Mononuclear cell (primary cell): ENCODE measurements around the gene RPN2. TPM values are rescaled to one million over a fixed set of nuclear protein-coding genes. Genes with fewer than 3 reads are reported as not detected.

Experiments used
- H3K27me3 ChIP-seq: 2 replicates; pipeline ENCODE4 v1.6.0; 2011; ENCODE audit warnings: low read length, control low read depth; ENCODE audit not compliant: insufficient read depth
- H3K4me1 ChIP-seq: 2 replicates; pipeline ENCODE4 v1.5.1; 2011; ENCODE audit warnings: mild to moderate bottlenecking, low read length, control low read depth; ENCODE audit not compliant: insufficient read depth
- H3K4me3 ChIP-seq: 2 replicates; pipeline ENCODE4 v1.5.1; 2011; ENCODE audit warnings: mild to moderate bottlenecking, low read length, moderate library complexity
- H3K9me3 ChIP-seq: 2 replicates; pipeline ENCODE4 v1.5.1; 2011; ENCODE audit warnings: low read depth, mild to moderate bottlenecking, control low read depth, low read length
- total RNA-seq: library from RNA; depleted of rRNA; stranded (reverse); fragments of >200 nt; gene quantifications from one replicate; pipeline ENCODE4 v1.2.3, GENCODE V29; 2012

RPN2 gene
- total RNA-seq, 1 donor, result 124 TPM

DNA sequence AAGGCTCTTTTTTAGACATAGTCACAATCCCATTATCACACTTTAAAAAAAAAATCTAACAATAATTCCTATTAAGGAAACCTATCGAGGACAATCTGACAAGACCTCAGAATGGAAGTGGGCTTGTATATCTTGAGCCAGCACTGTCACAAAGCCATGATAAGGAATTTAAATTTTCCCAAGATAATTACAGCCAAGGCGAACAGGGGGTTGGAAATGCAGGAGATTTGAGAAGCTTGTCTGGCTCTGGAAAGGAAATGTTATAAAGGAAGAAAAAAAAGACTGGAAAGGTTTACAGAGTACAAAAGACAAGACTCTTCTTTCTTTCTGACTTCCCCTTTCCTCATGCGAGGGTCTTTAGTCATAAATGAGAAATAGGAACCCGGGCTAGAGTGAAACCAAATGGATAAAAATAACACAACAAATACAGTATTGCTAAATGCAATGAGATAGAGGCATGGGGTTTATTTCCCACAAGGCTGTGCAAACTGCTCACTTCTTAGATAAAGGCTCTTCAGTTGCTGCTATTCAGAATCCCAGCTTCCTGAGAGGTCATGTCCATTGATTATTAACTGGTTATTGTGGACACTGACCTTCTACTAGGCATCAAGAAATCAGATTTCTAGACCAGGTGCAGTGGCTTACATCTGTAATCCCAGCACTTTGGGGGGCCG, 95.9 kb downstream of the RPN2 start:
- H3K4me3 ChIP-seq, result no peak overlapping the region
- H3K9me3 ChIP-seq, result no peaks in the 10 kb centered on the region
- peaks cover 79% of the 10 kb centered on the region for H3K4me1 ChIP-seq

DNA sequence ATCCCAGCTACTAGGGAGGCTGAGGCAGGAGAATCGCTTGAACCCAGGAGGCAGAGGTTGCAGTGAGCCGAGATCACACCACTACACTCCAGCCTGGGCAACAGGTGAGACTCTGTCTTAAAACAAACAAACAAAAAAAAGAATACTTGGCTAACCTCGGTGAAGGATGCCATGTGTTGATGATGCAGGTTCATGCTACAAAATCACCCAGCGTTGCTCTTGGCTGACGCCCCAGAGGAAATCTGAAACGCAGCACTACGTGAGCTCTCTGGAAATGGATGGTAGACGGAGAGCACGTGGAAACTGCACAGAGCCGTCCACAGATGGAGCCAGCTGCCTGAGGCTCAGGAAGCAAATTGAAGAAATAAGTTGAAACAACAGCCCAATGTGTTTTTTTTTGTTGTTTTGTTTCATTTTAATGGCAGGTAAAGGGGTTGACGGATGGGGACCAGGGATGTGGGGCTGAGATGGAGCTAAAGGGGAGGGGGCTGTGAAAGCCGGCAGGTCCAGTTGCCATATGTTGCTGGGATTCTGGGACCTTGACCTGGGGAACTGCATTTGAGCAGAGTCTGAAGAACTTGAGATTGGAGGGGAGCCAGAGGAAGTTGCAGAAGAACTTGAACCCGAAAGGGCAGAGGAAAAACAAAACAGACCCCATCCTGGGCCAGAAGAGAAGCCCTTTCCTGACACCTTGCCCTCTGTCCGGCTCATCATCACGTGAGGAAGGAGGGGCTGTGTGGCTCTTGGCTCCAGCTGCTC, 97.5 kb downstream of the RPN2 start:
- Histone ChIP-seq H3K4me3 (no peak overlapping the region), H3K4me1 (peaks cover 62% of the 10 kb centered on the region), H3K27me3 (no peaks in the 10 kb centered on the region), H3K9me3 (no peaks in the 10 kb centered on the region)

More for the DNA sequence above, 95.9 kb downstream of the RPN2 start:
- H3K27me3 ChIP-seq, result no peaks in the 10 kb centered on the region

- peaks cover 57% of the 10 kb centered on the region for H3K4me1 ChIP-seq
- H3K27me3 ChIP-seq, result no peaks in the 10 kb centered on the region
- no peak overlapping the region for H3K4me3 ChIP-seq
- H3K9me3 ChIP-seq, result no peaks in the 10 kb centered on the region
Observed at GRCh38 chr20:37277253-37277593, 98.1 kb downstream of the RPN2 start.

DNA sequence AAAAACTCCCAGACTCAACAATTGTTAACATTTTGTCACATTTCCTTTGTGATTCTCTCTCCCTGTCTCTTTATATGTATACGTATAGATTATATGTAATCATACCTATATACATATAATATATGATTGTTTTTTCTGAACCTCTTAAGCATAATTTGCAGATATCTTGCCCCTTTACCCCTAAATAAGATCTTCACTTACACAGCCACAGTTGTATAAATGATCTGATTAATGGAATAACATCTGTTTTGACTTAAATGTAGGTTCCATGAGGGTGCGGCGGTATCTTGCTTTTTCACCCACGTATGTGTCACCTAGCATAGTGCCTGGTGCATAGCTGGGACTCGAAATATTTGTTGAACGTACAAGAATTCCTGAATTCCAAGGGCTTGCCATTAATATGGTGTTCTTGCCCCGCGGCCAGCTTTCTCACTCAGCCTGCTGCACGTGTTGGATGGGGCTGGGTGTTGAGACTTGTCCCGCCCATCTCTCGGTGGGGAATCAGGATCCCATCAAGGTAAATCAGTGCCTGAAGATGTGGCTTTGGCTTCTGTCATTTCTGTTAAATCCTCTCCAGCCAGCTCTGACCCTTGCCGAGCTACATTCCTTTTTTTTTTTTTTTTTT, 99.9 kb downstream of the RPN2 start:
- no peak overlapping the region for H3K4me3 ChIP-seq
- no peaks in the 10 kb centered on the region for H3K9me3 ChIP-seq
- H3K27me3 ChIP-seq, result no peaks in the 10 kb centered on the region
- peaks cover 39% of the 10 kb centered on the region for H3K4me1 ChIP-seq

- Histone ChIP-seq H3K4me3 (no peak overlapping the region), H3K9me3 (no peaks in the 10 kb centered on the region), H3K27me3 (no peaks in the 10 kb centered on the region), H3K4me1 (peaks cover 31% of the 10 kb centered on the region)
Observed at GRCh38 chr20:37279820-37280219, 100.7 kb downstream of the RPN2 start.

GRCh38 chr20:37280403-37280802, 101.3 kb downstream of the RPN2 start:
- Histone ChIP-seq H3K4me1 (peaks cover 25% of the 10 kb centered on the region), H3K9me3 (no peaks in the 10 kb centered on the region), H3K27me3 (no peaks in the 10 kb centered on the region), H3K4me3 (no peak overlapping the region)

- H3K27me3 ChIP-seq, result no peaks in the 10 kb centered on the region
Observed at GRCh38 chr20:37282556-37282955, 103.4 kb downstream of the RPN2 start.

DNA sequence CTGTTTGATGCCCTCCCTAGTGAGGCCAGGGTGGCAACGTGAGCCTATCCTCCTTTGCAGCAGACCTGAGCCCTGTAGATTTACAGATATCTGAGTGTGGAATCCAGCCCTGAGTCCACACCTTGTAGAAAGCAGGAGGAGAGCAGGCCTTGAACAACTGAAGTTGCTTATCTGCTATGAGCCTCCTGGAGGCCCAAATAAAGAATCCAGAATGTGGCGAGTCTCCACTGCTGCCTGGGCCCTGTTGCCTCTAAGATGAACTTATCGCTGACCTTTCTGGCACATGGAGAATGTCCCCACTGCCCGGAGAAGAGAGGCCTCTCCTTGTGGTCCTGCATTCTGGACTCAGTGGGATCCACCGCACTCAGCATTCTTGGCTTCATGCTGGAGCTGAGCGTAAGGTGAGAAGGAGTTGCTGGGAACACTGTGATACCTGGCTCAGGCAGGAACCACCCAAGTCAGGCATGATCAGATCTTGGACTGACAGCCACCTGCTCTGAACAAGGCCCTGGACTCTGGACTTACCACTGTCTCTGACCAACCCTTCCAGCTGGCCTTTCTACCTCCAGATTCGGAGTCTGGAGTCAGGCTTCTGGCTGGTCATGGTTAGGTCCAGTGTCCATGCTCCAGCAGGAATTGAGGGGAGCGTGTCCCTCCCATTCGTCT, 104.5 kb downstream of the RPN2 start:
- peaks cover 9% of the 10 kb centered on the region for H3K4me1 ChIP-seq
- H3K27me3 ChIP-seq, result no peaks in the 10 kb centered on the region
- H3K9me3 ChIP-seq, result no peaks in the 10 kb centered on the region
- no peak overlapping the region for H3K4me3 ChIP-seq

More at GRCh38 chr20:37282556-37282955, 103.4 kb downstream of the RPN2 start:
- Histone ChIP-seq H3K4me3 (no peak overlapping the region), H3K9me3 (no peaks in the 10 kb centered on the region), H3K4me1 (peaks cover 4% of the 10 kb centered on the region)

GRCh38 chr20:37284691-37285161, 105.6 kb downstream of the RPN2 start:
- Histone ChIP-seq H3K4me1 (peaks cover 11% of the 10 kb centered on the region), H3K27me3 (no peaks in the 10 kb centered on the region), H3K9me3 (no peaks in the 10 kb centered on the region), H3K4me3 (no peak overlapping the region)

DNA sequence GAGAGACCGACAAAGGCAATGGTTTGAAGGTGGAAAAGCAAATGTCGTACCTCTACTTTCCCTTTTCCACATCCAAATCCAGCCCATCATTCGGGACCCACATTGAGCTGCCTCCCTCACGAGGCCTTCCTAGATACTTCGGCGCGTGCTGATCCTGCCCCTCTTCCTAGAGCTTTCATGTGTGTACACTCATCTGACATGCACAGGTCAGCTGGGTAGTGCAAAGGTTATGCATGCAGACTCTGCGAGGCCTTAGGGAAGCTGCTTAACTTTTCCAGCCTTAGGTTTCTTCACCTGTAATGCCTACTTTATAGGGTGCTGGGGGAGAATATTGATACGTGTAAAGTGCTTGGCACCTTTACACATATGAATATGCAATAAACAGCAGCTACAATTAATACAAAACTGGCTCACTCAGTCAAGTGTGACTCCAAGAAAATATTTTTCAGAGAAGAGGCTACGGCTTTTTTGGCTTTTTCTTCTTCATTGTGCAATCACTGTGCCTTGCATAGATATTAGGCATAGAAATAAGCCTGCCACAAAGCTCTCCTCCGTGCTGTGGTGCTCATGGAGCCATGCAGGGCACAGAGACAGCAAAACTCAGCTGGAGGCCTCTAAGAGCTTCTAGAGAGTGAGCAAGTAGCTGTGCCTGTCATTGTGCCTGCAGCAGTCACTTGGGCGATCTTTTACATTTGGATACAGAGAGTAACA, 106.7 kb downstream of the RPN2 start:
- peaks cover 21% of the 10 kb centered on the region for H3K4me1 ChIP-seq
- no peaks in the 10 kb centered on the region for H3K9me3 ChIP-seq
- no peak overlapping the region for H3K4me3 ChIP-seq
- H3K27me3 ChIP-seq, result no peaks in the 10 kb centered on the region

DNA sequence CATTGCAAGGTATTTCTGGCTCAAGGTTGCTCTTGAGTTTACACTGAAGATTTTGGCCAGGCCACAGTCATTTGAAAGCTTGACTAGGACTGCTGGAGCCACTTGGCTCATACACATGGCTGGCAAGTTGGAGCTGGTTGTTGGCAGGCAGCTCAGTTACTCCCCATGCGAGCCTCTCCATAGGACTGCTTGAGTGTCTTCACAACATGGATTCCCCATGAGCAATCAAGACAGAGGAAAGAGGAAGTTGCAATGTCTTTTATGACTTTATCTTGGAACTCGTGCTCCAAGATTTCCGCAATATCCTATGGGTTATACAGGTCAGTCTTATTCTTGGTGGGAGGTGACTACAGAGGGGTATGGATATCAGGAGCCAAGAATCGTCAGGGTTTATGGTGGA, 109.0 kb downstream of the RPN2 start:
- peaks cover 30% of the 10 kb centered on the region for H3K4me1 ChIP-seq
- no peak overlapping the region for H3K4me3 ChIP-seq
- no peaks in the 10 kb centered on the region for H3K9me3 ChIP-seq
- no peaks in the 10 kb centered on the region for H3K27me3 ChIP-seq

DNA sequence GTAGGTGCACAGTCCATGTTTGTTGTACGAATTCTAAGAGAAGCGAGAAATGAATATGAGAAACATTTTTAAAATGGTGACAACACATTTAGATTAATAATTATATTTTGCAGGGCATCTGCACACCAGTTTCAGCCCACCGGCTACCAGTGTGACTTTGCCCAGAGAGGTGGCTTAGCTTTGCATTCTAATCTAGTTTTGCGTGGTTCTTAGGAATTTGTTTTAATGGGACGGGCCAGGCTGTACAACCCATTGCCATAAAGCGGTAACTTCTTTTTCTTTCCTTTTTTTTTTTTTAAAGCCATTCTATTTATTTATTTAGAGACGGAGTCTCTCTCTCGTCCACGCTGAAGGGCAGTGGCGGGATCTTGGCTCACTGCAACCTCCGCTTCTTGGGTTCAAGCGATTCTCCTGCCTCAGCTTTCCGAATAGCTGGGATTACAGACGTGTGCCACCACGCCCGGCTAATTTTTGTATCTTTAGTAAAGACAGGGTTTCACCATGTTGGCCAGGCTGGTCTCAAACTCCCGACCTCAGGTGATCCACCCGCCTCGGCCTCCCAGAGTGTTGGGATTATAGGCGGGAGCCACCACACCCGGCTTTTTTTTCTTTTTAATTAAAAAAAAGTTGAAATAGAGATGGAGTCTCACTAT, 111.2 kb downstream of the RPN2 start:
- Histone ChIP-seq H3K9me3 (no peaks in the 10 kb centered on the region), H3K4me3 (peak overlapping the region; percentile 89), H3K27me3 (no peaks in the 10 kb centered on the region), H3K4me1 (peaks cover 52% of the 10 kb centered on the region)
